ENCODE results near the gene PRM1. TPM values are rescaled to one million over a fixed set of nuclear protein-coding genes. Genes with fewer than 3 reads are reported as not detected.
"Not testable (repeated sequence)": the region's sequence is repeated elsewhere in the genome, so short reads cannot be mapped to it uniquely, and the experiment has no call there.

The PRM1 gene
- total and polyA plus RNA-seq, 7 experiments from 2014 or later, result not detected

DNA sequence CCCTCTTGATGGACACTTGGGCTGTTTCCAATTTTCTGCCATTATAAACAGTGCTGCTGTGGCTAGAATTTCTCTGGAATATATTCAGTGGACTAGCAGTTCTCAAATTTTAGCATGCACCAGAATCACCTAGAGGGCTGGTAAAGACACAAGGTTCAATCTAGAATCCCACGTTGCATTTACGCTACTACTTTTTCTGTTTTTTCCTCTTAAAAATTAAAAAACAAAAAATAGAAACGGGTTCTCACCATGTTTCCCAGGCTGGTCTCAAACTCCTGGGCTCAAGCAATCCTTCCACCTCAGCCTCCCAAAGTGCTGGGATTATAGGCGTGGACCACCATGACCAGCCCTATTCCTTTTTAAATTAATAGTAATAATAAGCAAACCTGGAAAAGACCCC, 14.5 kb upstream of the PRM1 start:
- H3K4me3 Mint-ChIP-seq, result no peak overlapping the region
- no peaks in the 10 kb centered on the region for H3K36me3 Mint-ChIP-seq
- Histone ChIP-seq H3K36me3 (ENCODE audit: control insufficient read depth in 2 of 3, insufficient read depth in 3 of 3, low read length in 3 of 3) (no peaks in the 10 kb centered on the region), H3K27ac (ENCODE audit: low read depth, low read length) (no peak overlapping the region), H3K4me1 (ENCODE audit: control insufficient read depth in 2 of 2, insufficient read depth in 2 of 2, low read length in 2 of 2) (peaks cover 8% of the 10 kb centered on the region in 2 donors), H3K9me3 (ENCODE audit: control insufficient read depth in 2 of 3, low read length in 3 of 3) (no peaks in the 10 kb centered on the region), H3K4me3 (ENCODE audit: low read length) (no peak overlapping the region), H3K27me3 (ENCODE audit: control insufficient read depth in 2 of 2, insufficient read depth in 2 of 2, low read length in 2 of 2) (peaks cover 0 to 3% of the 10 kb centered on the region in 2 donors)
- ATAC-seq, result no peak
- ChIA-PET CTCF (no interaction called here), POLR2A (interaction anchor here (0.6 to 1.0 kb wide), 2 partner anchors 41 to 70 kb away, joined by 3 read pairs; no protein-coding TSS in a partner anchor)
- intact Hi-C loops (cut with micrococcal nuclease), result loop anchor here (2.0 kb wide), 6 partner anchors 15 to 331 kb away; partner anchors contain the start of gene RMI2 (in 1 of the 2)
- DNase-seq, result no peak
- H3K27ac Mint-ChIP-seq, result no peak overlapping the region
- peaks cover 0 to 23% (median under 1%) of the 10 kb centered on the region in 5 donors for H3K27me3 Mint-ChIP-seq
- H3K4me1 Mint-ChIP-seq, result peaks cover 9 to 47% (median 25%) of the 10 kb centered on the region in 7 donors
- H3K9me3 Mint-ChIP-seq, result no peaks in the 10 kb centered on the region

DNA sequence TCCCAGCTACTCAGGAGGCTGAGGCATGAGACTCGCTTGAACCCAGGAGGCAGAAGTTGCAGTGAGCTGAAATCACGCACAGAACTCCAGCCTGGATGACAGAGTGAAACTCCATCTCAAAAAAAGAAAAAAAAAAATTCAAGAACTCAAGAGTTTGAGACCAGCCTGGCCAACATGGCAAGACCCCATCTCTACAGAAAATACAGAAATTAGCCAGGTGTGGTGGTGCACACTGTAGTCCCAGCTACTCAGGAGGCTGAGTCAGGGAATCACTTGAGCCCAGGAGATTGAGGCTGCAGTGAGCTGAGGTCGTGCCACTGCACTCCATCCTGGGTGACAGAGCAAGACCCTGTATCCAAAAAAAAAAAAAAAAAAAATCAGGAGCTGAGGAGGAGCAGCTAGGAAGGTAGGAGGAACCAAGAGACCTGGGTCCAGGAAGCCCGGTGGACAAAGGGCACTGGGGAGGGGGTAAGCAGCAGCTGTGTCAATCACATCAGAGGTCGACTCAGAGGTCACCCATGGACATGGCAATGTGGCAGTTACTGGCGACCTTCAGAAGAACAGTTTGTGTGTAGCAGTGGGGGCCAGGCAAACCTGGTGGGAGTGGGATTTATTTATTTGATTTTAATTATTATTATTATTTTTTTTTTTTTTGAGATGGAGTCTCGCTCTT, 11.1 kb upstream of the PRM1 start:
- ChIA-PET POLR2A (interaction anchor here (0.7 to 0.9 kb wide), 2 partner anchors 19 to 344 kb away, joined by 3 read pairs; no protein-coding TSS in a partner anchor), CTCF (interaction anchor here (0.6 kb wide), 1 partner anchor 36 kb away, joined by 4 read pairs; the partner anchor contains the start of gene SOCS1)
- H3K27ac ChIP-seq (ENCODE audit: low read depth, low read length), result no peak overlapping the region
- peaks cover 0 to 37% (median 7%) of the 10 kb centered on the region in 7 donors for H3K4me1 Mint-ChIP-seq
- H3K4me3 ChIP-seq (ENCODE audit: low read length), result no peak overlapping the region
- DNase-seq (no peak), ATAC-seq (no peak)
- H3K36me3 ChIP-seq (ENCODE audit: control insufficient read depth in 2 of 3, insufficient read depth in 3 of 3, low read length in 3 of 3), result no peaks in the 10 kb centered on the region
- H3K4me3 Mint-ChIP-seq, result no peak overlapping the region
- no peaks in the 10 kb centered on the region for H3K9me3 ChIP-seq (ENCODE audit: control insufficient read depth in 2 of 3, low read length in 3 of 3)
- no peaks in the 10 kb centered on the region for H3K9me3 Mint-ChIP-seq
- peak overlapping the region in 1 of 9 donors; percentile 10 for H3K27ac Mint-ChIP-seq
- H3K36me3 Mint-ChIP-seq, result peaks cover 0 to 3% (median 0%) of the 10 kb centered on the region in 5 donors
- peaks cover 0 to 3% of the 10 kb centered on the region in 2 donors for H3K27me3 ChIP-seq (ENCODE audit: control insufficient read depth in 2 of 2, insufficient read depth in 2 of 2, low read length in 2 of 2)
- peaks cover 0 to 38% (median 8%) of the 10 kb centered on the region in 5 donors for H3K27me3 Mint-ChIP-seq
- peaks cover 5% of the 10 kb centered on the region in 2 donors for H3K4me1 ChIP-seq (ENCODE audit: control insufficient read depth in 2 of 2, insufficient read depth in 2 of 2, low read length in 2 of 2)
- intact Hi-C loops (cut with micrococcal nuclease), result no loop called here

DNA sequence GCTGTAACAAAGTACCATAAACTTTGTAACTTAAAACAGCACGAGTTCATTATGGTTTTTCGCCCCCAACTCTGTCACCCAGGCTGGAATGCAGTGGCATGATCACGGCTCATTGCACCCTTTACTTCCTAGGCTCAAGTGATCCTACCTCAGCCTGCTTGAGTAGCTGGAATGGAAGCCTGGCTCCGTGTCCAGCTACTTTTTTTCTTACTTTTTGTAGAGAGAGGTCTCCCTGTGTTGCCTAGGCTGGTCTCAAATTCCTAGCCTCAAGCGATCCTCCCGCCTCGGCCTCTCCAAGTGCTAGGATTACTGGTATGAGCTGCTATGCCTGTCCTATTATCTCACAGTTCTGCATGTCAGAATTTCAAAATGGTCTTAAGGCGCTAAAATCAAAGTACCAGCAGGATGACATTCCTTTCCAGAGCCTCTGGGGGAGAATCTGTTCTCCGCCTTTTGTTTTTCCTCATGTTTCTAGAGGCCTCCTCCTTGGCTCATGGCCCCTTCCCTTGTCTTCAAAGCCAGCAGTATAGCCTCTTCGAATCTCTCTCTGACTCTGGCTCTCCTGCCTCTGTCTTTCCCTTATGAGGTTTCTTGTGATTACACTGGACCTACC, 10.1 kb upstream of the PRM1 start:
- DNase-seq (no peak), ATAC-seq (no peak)
- no peaks in the 10 kb centered on the region for H3K4me1 ChIP-seq (ENCODE audit: control insufficient read depth in 2 of 2, insufficient read depth in 2 of 2, low read length in 2 of 2)
- H3K27ac Mint-ChIP-seq, result no peak overlapping the region
- peaks cover 0 to 27% (median 0%) of the 10 kb centered on the region in 7 donors for H3K4me1 Mint-ChIP-seq
- no peaks in the 10 kb centered on the region for H3K9me3 Mint-ChIP-seq
- H3K4me3 ChIP-seq (ENCODE audit: low read length), result no peak overlapping the region
- intact Hi-C loops (cut with micrococcal nuclease), result no loop called here
- H3K27ac ChIP-seq (ENCODE audit: low read depth, low read length), result no peak overlapping the region
- POLR2A ChIA-PET, result no interaction called here
- H3K4me3 Mint-ChIP-seq, result no peak overlapping the region
- CTCF ChIA-PET, result no interaction called here
- no peaks in the 10 kb centered on the region for H3K9me3 ChIP-seq (ENCODE audit: control insufficient read depth in 2 of 3, low read length in 3 of 3)
- peaks cover 0 to 3% of the 10 kb centered on the region in 2 donors for H3K27me3 ChIP-seq (ENCODE audit: control insufficient read depth in 2 of 2, insufficient read depth in 2 of 2, low read length in 2 of 2)
- H3K36me3 Mint-ChIP-seq, result peaks cover 0 to 3% (median 0%) of the 10 kb centered on the region in 5 donors
- peaks cover 0 to 38% (median 8%) of the 10 kb centered on the region in 5 donors for H3K27me3 Mint-ChIP-seq
- no peaks in the 10 kb centered on the region for H3K36me3 ChIP-seq (ENCODE audit: control insufficient read depth in 2 of 3, insufficient read depth in 3 of 3, low read length in 3 of 3)

DNA sequence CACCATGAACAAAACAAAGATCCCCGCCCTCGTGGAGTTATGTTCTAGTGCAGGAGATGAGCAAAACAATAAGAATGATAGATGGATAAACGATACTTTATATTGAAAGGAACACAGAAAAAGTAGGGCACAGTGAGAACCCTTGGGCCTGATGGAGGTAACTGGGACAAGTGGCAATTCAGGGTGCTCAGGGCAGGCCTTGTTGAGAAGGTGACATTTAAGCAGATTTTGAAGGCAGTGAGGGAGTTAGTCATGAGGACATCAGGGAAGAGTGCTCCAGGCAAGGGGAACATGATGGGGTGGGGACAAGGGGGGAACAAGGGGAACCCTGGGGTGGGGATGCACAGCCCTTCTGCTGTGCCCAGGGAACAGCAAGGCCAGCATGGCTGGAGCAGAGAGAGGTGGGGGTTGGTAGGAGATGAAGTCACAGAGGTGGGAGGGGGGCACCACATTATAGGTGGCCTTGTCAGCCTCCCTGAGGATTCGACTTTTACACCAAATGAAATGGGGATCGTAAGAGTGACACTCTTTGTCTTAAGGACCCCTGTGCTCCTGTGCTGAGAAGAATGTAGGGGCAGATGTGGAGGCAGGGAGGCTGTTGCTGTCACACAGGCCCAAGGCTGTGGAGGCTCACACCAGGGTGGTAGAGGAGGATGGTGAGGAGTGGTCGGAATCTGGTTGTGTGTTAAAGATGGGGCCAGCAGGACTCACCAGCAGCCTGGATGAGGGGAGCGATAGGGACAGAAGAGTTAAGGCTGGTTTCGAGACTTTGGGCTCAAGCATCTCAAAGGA, 9.2 kb upstream of the PRM1 start:
- ATAC-seq, result no peak
- Histone ChIP-seq H3K27ac (ENCODE audit: low read depth, low read length) (no peak overlapping the region), H3K4me3 (ENCODE audit: low read length) (no peak overlapping the region), H3K9me3 (ENCODE audit: control insufficient read depth in 2 of 3, low read length in 3 of 3) (no peaks in the 10 kb centered on the region), H3K4me1 (ENCODE audit: control insufficient read depth in 2 of 2, insufficient read depth in 2 of 2, low read length in 2 of 2) (no peaks in the 10 kb centered on the region), H3K27me3 (ENCODE audit: control insufficient read depth in 2 of 2, insufficient read depth in 2 of 2, low read length in 2 of 2) (peaks cover 0 to 3% of the 10 kb centered on the region in 2 donors), H3K36me3 (ENCODE audit: control insufficient read depth in 2 of 3, insufficient read depth in 3 of 3, low read length in 3 of 3) (no peaks in the 10 kb centered on the region)
- POLR2A ChIA-PET, result no interaction called here
- H3K4me1 Mint-ChIP-seq, result peaks cover 0 to 26% (median 0%) of the 10 kb centered on the region in 7 donors
- no peak overlapping the region for H3K4me3 Mint-ChIP-seq
- peak overlapping the region in 1 of 9 donors; percentile 63 for H3K27ac Mint-ChIP-seq
- peaks cover 0 to 2% (median 0%) of the 10 kb centered on the region in 11 donors for H3K9me3 Mint-ChIP-seq
- no peak for DNase-seq
- H3K36me3 Mint-ChIP-seq, result peaks cover 0 to 3% (median 0%) of the 10 kb centered on the region in 5 donors
- peaks cover 0 to 45% (median 8%) of the 10 kb centered on the region in 5 donors for H3K27me3 Mint-ChIP-seq
- intact Hi-C loops (cut with micrococcal nuclease), result no loop called here
- CTCF ChIA-PET, result no interaction called here

DNA sequence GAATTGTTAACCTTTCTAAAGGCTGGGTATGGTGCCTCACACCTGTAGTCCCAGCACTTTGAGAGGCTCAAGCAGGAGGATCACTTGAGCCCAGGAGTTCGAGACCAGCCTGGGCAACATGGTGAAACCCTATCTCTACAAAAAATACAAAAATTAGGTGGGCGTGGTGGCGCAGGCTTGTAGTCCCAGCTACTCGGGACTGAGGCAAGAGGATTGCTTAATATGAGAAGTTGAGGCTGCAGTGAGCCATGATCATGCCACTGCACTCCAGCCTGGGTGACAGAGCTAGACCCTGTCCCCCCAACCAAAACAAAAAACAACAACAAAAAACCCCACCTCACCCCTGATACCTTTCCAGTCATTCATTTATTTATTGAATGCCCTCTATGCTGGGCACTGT, 8.6 kb upstream of the PRM1 start:
- Mint-ChIP-seq H3K27me3 (peaks cover 0 to 48% (median 8%) of the 10 kb centered on the region in 5 donors), H3K4me1 (peaks cover 0 to 21% (median 0%) of the 10 kb centered on the region in 7 donors)
- H3K4me3 Mint-ChIP-seq; H3K9me3 ChIP-seq (ENCODE audit: control insufficient read depth in 2 of 3, low read length in 3 of 3); H3K27ac Mint-ChIP-seq; H3K27ac ChIP-seq (ENCODE audit: low read depth, low read length); H3K4me1 ChIP-seq (ENCODE audit: control insufficient read depth in 2 of 2, insufficient read depth in 2 of 2, low read length in 2 of 2); DNase-seq; H3K27me3 ChIP-seq (ENCODE audit: control insufficient read depth in 2 of 2, insufficient read depth in 2 of 2, low read length in 2 of 2); H3K4me3 ChIP-seq (ENCODE audit: low read length); H3K36me3 ChIP-seq (ENCODE audit: control insufficient read depth in 2 of 3, insufficient read depth in 3 of 3, low read length in 3 of 3); ATAC-seq; H3K9me3 Mint-ChIP-seq; POLR2A ChIA-PET; intact Hi-C loops (cut with micrococcal nuclease); H3K36me3 Mint-ChIP-seq: not testable (repeated sequence)
- CTCF ChIA-PET, result interaction anchor here (1.2 kb wide), 1 partner anchor 35 kb away, joined by 3 read pairs; no protein-coding TSS in a partner anchor

DNA sequence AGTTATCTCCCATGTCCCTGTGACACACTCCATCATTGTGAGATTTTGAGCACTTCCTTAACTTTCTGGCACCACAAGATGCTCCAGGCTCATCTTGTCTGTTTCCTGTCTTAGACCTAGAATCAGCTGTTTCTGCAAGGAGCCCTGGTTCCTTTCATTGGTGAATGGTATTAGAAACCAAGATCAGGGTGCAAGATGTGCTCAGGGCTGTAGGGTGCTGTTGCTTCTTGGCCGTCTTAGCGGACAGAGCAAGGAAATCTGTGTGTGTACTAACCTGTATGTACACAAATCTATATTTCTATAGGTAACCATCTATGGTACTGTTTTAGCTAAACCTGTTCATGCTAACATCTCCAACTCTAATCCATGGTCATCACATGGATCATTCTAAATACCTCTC, 8.1 kb upstream of the PRM1 start:
- H3K4me1 ChIP-seq (ENCODE audit: control insufficient read depth in 2 of 2, insufficient read depth in 2 of 2, low read length in 2 of 2), result no peaks in the 10 kb centered on the region
- POLR2A ChIA-PET, result no interaction called here
- peaks cover 0 to 49% (median 8%) of the 10 kb centered on the region in 5 donors for H3K27me3 Mint-ChIP-seq
- ATAC-seq, result no peak
- no peak for DNase-seq
- H3K27ac ChIP-seq (ENCODE audit: low read depth, low read length), result no peak overlapping the region
- H3K36me3 Mint-ChIP-seq, result peaks cover 0 to 3% (median 0%) of the 10 kb centered on the region in 5 donors
- H3K4me3 ChIP-seq (ENCODE audit: low read length), result no peak overlapping the region
- H3K9me3 Mint-ChIP-seq, result peaks cover 0 to 2% (median 0%) of the 10 kb centered on the region in 11 donors
- peaks cover 0 to 20% (median 0%) of the 10 kb centered on the region in 7 donors for H3K4me1 Mint-ChIP-seq
- H3K27ac Mint-ChIP-seq, result no peak overlapping the region
- intact Hi-C loops (cut with micrococcal nuclease), result no loop called here
- no peak overlapping the region for H3K4me3 Mint-ChIP-seq
- H3K36me3 ChIP-seq (ENCODE audit: control insufficient read depth in 2 of 3, insufficient read depth in 3 of 3, low read length in 3 of 3), result no peaks in the 10 kb centered on the region
- H3K27me3 ChIP-seq (ENCODE audit: control insufficient read depth in 2 of 2, insufficient read depth in 2 of 2, low read length in 2 of 2), result peaks cover 0 to 3% of the 10 kb centered on the region in 2 donors
- no peaks in the 10 kb centered on the region for H3K9me3 ChIP-seq (ENCODE audit: control insufficient read depth in 2 of 3, low read length in 3 of 3)
- CTCF ChIA-PET, result interaction anchor here (1.2 kb wide), 1 partner anchor 34 kb away, joined by 3 read pairs; no protein-coding TSS in a partner anchor
